ENCODE measurements around the gene OSBPL10. TPM values are rescaled to one million over a fixed set of nuclear protein-coding genes. Genes with fewer than 3 reads are reported as not detected.

OSBPL10 gene
- total RNA-seq, 2 donors from 2014 or later: 23.8 to 33.6 TPM

DNA sequence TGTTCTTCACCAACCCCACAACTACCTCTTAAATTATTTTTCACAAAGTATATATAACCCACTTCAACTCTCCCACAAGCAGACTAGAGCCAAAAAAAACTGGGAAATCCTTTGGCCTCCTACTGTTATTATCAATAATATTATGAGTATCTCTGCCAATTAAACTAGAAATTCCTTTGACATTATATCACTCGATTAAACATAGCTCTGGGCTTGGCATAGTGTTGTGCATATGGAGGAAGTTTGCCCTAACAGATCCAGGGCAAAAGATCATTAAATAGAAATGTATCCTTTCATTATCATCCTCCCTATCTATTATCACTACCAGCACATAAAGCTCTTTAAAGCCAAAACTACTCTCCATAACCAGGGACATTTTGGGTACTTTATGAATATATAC is 74.9 kb downstream of the OSBPL10 start:
- no peaks in the 10 kb centered on the region for H3K36me3 ChIP-seq (ENCODE audit: control insufficient read depth, insufficient read depth, low read length)
- Mint-ChIP-seq H3K4me1 (peaks cover 42% of the 10 kb centered on the region), H3K36me3 (ENCODE audit: low read depth) (no peaks in the 10 kb centered on the region), H3K4me3 (no peak overlapping the region), H3K27me3 (ENCODE audit: insufficient read depth) (no peaks in the 10 kb centered on the region), H3K9me3 (no peaks in the 10 kb centered on the region), H3K27ac (no peak overlapping the region)
- no peaks in the 10 kb centered on the region for H3K27me3 ChIP-seq (ENCODE audit: control insufficient read depth, insufficient read depth, low read length, poor library complexity, severe bottlenecking)
- peaks cover 3% of the 10 kb centered on the region for H3K4me1 ChIP-seq (ENCODE audit: control insufficient read depth, insufficient read depth, low read length)
- TF ChIP-seq, protein P1, sequence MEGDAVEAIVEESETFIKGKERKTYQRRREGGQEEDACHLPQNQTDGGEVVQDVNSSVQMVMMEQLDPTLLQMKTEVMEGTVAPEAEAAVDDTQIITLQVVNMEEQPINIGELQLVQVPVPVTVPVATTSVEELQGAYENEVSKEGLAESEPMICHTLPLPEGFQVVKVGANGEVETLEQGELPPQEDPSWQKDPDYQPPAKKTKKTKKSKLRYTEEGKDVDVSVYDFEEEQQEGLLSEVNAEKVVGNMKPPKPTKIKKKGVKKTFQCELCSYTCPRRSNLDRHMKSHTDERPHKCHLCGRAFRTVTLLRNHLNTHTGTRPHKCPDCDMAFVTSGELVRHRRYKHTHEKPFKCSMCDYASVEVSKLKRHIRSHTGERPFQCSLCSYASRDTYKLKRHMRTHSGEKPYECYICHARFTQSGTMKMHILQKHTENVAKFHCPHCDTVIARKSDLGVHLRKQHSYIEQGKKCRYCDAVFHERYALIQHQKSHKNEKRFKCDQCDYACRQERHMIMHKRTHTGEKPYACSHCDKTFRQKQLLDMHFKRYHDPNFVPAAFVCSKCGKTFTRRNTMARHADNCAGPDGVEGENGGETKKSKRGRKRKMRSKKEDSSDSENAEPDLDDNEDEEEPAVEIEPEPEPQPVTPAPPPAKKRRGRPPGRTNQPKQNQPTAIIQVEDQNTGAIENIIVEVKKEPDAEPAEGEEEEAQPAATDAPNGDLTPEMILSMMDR (conservative IDR thresholded peaks at IDR 0.05): no peak
- no peak for DNase-seq
- H3K27ac ChIP-seq (ENCODE audit: low read depth, low read length): no peak overlapping the region
- WGBS, 2 experiments (ENCODE audit: insufficient coverage in 1 of 2, insufficient read length in 1 of 2): 100% methylated on average over 1 of the region's 1 CpG; no CpG with 5 or more reads in 1 of the 2 experiments
- H3K9ac ChIP-seq (ENCODE audit: extremely low read depth, low read length, poor library complexity, severe bottlenecking): no peak overlapping the region
- H3K4me3 ChIP-seq (ENCODE audit: low read length): no peak overlapping the region
- no peaks in the 10 kb centered on the region for H3K9me3 ChIP-seq (ENCODE audit: control insufficient read depth, low read length)

DNA sequence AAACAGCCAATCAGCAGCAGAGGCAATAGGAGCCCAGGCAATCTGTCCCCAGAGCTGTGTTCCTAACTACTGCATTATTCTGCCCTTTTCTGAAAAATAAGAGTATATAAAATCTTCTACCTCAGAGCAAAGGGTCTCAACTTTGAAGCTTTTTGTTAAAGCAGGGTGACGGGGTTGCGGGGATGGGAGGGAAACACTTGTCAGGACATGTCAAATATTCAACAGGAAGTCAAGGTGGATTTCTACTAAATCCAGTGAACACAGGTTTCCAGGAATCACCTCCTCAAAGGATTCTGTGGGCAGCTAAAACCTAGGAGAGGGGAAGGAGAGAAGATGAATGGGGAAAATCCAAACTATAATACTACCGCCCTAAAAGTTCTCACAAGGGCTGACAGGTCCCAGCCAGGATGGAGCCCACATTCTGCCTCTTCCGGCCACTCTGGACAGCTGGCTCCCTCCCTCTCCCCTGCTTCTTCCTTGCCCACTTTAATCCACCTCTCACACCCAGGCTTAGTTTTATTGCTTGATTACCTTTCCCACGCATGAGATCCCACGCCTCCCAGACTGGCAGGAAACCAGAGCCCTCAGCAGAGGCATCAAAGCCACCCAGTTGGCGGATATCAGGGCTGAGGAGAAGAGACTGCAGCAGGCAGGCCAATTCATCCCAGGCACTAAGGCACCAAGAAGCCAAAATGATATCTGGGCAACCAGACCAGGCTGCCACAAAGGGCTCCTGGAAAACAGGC is 77.2 kb downstream of the OSBPL10 start:
- Histone ChIP-seq H3K9ac (ENCODE audit: extremely low read depth, low read length, poor library complexity, severe bottlenecking) (no peak overlapping the region), H3K4me3 (ENCODE audit: low read length) (no peak overlapping the region), H3K27ac (ENCODE audit: low read depth, low read length) (no peak overlapping the region), H3K4me1 (ENCODE audit: control insufficient read depth, insufficient read depth, low read length) (peaks cover 3% of the 10 kb centered on the region), H3K36me3 (ENCODE audit: control insufficient read depth, insufficient read depth, low read length) (no peaks in the 10 kb centered on the region), H3K9me3 (ENCODE audit: control insufficient read depth, low read length) (no peaks in the 10 kb centered on the region), H3K27me3 (ENCODE audit: control insufficient read depth, insufficient read depth, low read length, poor library complexity, severe bottlenecking) (no peaks in the 10 kb centered on the region)
- Mint-ChIP-seq H3K9me3 (no peaks in the 10 kb centered on the region), H3K36me3 (ENCODE audit: low read depth) (no peaks in the 10 kb centered on the region), H3K4me3 (no peak overlapping the region), H3K27me3 (ENCODE audit: insufficient read depth) (no peaks in the 10 kb centered on the region), H3K27ac (no peak overlapping the region), H3K4me1 (peaks cover 43% of the 10 kb centered on the region)
- TF ChIP-seq, protein P1 (conservative IDR thresholded peaks at IDR 0.05): no peak
- DNase-seq: no peak
- WGBS, 2 experiments (ENCODE audit: insufficient coverage in 1 of 2, insufficient read length in 1 of 2): 91 to 92% methylated on average over 4 to 7 of the region's 7 CpGs

DNA sequence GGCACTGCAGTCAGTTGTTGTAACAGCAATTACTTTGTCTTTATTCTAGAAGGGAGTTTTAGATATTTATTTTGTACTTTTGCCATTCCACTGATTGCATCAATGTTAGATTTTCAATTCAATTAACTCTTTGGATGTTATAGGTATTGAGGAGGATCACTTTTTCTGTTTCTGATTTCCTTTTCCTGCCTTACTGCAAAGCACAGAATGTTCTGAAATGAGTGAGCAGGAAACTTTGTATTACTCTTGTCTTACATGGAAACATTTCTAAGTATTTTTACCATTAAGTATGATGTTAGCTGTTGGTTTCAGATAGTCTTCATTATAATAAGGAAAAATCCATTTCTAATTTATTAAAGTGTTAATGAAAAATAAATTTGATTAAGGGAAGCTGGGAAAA is 80.5 kb downstream of the OSBPL10 start:
- Mint-ChIP-seq H3K4me1 (peaks cover 23% of the 10 kb centered on the region), H3K36me3 (ENCODE audit: low read depth) (no peaks in the 10 kb centered on the region), H3K27me3 (ENCODE audit: insufficient read depth) (no peaks in the 10 kb centered on the region), H3K9me3 (no peaks in the 10 kb centered on the region), H3K27ac (no peak overlapping the region), H3K4me3 (no peak overlapping the region)
- Histone ChIP-seq H3K27ac (ENCODE audit: low read depth, low read length) (no peak overlapping the region), H3K27me3 (ENCODE audit: control insufficient read depth, insufficient read depth, low read length, poor library complexity, severe bottlenecking) (no peaks in the 10 kb centered on the region), H3K36me3 (ENCODE audit: control insufficient read depth, insufficient read depth, low read length) (no peaks in the 10 kb centered on the region), H3K9me3 (ENCODE audit: control insufficient read depth, low read length) (no peaks in the 10 kb centered on the region), H3K9ac (ENCODE audit: extremely low read depth, low read length, poor library complexity, severe bottlenecking) (no peak overlapping the region), H3K4me3 (ENCODE audit: low read length) (no peak overlapping the region), H3K4me1 (ENCODE audit: control insufficient read depth, insufficient read depth, low read length) (no peaks in the 10 kb centered on the region)
- DNase-seq: no peak
- TF ChIP-seq, protein P1 (conservative IDR thresholded peaks at IDR 0.05): no peak
